ENCODE results near the gene PLEKHM1.
"Not testable (repeated sequence)": the region's sequence is repeated elsewhere in the genome, so short reads cannot be mapped to it uniquely, and the experiment has no call there.

Gene PLEKHM1

DNA sequence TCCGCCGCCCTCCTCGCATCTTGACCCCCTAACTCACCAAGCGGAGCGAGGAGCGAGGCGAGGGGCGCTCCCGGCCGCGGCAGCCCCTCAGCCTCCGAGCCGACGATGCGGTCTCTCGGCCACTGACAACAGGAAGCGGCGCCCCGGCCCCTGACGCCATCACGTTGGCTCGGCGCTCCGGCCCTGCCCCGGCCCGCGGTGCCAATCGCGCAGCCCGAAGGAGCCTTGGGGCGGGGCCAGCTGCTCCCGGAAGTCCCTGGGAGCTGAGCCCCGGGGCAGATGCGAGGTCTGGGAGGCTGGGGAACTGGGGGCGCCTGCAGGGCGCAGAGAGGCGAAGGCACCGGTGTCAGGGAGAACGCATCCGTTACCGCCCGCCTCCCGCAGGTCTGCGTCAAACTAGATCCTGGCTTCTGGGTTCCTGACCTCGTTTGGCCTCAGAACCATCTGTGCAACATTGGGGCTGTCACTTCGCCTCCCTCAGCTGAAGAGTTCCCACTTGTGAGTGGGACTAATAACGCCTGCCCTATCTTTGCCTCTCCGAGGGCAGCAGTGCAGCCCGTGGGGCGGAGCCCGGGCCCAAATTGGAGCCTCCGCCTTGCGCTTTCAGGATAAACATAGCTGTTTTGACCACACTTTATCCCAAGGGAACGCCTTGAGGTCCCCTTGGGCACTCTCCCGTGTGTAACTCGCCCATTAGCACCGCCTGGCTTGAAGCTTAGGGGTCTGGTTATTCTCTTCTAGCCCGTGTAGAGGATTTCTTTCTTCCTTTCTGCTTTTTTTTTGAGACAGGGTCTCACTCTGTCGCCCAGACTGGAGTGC, at the start of gene PLEKHM1:
Gene PLEKHM1, minus strand, starts transcription at position 107 of the 819 bp plus-strand sequence. CDS start 8,237 bp downstream, outside the sequence.
- in situ Hi-C loops (cut with MboI; ENCODE audit: low pct_unique_long_range_greater_than_20kb, low sequenced_read_pairs, unreplicated experiment): not testable (repeated sequence)
- peak; percentile 88 for DNase-seq (ENCODE audit: low spot score)

DNA sequence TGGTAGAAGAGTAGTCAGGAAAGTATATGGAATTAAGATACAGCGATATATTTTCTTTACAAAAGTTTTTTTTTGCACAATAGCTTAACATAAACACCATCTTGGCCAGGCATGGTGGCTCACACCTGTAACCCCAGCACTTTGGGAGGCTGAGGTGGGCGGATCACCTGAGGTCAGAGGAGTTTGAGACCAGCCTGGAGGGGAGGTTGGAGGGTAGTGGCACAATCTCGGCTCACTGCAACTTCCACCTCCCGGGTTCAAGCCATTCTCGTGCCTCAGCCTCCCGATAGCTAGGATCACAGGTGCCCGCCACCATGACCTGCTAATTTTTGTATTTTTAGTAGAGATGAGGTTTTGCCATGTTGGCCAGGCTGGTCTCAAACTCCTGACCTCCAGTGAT, 47.6 kb upstream of the PLEKHM1 start:
- in situ Hi-C loops (cut with MboI; ENCODE audit: low pct_unique_long_range_greater_than_20kb, low sequenced_read_pairs, unreplicated experiment); DNase-seq (ENCODE audit: low spot score): not testable (repeated sequence)

DNA sequence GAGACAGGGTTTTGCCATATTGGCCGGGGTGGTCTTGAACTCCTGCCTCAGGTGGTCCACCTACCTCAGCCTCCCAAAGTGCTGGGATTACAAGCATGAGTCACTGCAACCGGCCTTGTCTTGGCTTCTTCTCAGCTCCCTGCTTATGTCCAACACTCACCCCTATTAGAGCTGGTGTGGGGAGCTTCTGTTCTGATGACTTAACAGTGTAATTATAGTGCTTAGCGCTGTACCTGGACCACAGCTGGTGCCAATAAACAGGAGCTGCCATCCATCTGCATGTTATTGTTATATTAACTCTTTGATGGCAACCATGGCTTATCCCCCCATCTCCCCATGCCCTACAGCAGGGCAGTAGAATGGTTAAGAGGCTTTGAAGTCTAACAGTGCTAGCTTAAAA, 15.6 kb upstream of the PLEKHM1 start:
- in situ Hi-C loops (cut with MboI; ENCODE audit: low pct_unique_long_range_greater_than_20kb, low sequenced_read_pairs, unreplicated experiment); DNase-seq (ENCODE audit: low spot score): not testable (repeated sequence)

- in situ Hi-C loops (cut with MboI; ENCODE audit: low pct_unique_long_range_greater_than_20kb, low sequenced_read_pairs, unreplicated experiment): not testable (repeated sequence)
These were observed 14.7 kb upstream of the PLEKHM1 start for GRCh38 chr17:45505183-45505582.

GRCh38 chr17:45501092-45501707, 10.7 kb upstream of the PLEKHM1 start:
- TF ChIP-seq, protein P1, sequence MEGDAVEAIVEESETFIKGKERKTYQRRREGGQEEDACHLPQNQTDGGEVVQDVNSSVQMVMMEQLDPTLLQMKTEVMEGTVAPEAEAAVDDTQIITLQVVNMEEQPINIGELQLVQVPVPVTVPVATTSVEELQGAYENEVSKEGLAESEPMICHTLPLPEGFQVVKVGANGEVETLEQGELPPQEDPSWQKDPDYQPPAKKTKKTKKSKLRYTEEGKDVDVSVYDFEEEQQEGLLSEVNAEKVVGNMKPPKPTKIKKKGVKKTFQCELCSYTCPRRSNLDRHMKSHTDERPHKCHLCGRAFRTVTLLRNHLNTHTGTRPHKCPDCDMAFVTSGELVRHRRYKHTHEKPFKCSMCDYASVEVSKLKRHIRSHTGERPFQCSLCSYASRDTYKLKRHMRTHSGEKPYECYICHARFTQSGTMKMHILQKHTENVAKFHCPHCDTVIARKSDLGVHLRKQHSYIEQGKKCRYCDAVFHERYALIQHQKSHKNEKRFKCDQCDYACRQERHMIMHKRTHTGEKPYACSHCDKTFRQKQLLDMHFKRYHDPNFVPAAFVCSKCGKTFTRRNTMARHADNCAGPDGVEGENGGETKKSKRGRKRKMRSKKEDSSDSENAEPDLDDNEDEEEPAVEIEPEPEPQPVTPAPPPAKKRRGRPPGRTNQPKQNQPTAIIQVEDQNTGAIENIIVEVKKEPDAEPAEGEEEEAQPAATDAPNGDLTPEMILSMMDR (IDR thresholded peaks at IDR 0.05; ENCODE audit: extremely low read depth, insufficient read depth, missing control alignments): peak; percentile 31
- in situ Hi-C loops (cut with MboI; ENCODE audit: low pct_unique_long_range_greater_than_20kb, low sequenced_read_pairs, unreplicated experiment); DNase-seq (ENCODE audit: low spot score): not testable (repeated sequence)

More at GRCh38 chr17:45505183-45505582, 14.7 kb upstream of the PLEKHM1 start:
- not testable (repeated sequence) for DNase-seq (ENCODE audit: low spot score)

GRCh38 chr17:45500478-45500877, 10.0 kb upstream of the PLEKHM1 start:
- DNase-seq (ENCODE audit: low spot score); in situ Hi-C loops (cut with MboI; ENCODE audit: low pct_unique_long_range_greater_than_20kb, low sequenced_read_pairs, unreplicated experiment): not testable (repeated sequence)

- in situ Hi-C loops (cut with MboI; ENCODE audit: low pct_unique_long_range_greater_than_20kb, low sequenced_read_pairs, unreplicated experiment); DNase-seq (ENCODE audit: low spot score): not testable (repeated sequence)
These were observed 8.7 kb upstream of the PLEKHM1 start for GRCh38 chr17:45499208-45499607.

DNA sequence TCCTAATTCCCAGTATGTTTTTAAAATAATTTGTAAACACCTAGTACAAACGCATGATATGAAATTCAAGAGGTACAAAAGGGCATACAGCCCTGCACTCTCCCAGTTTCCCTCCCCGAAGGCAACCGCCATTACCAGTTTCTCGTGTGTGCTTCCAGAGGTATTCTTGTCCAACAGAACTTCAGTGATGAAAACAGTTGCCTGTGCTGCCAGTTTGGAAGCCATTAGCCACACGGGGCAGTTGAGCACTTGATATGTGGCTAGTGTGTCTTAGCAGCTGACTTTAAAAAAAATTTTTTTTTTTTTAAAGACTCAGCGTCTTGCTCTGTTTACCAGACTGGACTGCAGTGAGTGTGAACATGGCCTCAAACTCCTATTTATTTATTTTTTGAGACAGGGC, 7.9 kb upstream of the PLEKHM1 start:
- in situ Hi-C loops (cut with MboI; ENCODE audit: low pct_unique_long_range_greater_than_20kb, low sequenced_read_pairs, unreplicated experiment); DNase-seq (ENCODE audit: low spot score): not testable (repeated sequence)

DNA sequence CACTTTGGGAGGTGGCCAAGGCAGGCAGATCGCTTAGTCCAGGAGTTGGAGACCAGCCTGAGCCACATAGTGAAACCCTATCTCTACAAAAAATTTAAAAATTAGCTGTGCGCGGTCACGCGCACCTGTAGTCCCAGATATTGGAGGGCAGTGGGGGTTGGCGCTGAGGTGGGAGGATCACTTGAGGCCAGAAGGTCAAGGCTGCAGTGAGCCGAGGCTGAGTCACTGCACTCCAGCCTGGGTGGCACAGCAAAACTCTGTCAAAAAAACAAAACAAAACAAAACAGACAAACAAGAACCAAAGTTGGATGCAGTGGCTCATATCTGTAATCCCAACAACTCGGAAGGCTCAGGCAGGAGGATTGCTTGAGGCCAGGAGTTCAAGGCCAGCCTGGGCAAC, 6.9 kb upstream of the PLEKHM1 start:
- in situ Hi-C loops (cut with MboI; ENCODE audit: low pct_unique_long_range_greater_than_20kb, low sequenced_read_pairs, unreplicated experiment); DNase-seq (ENCODE audit: low spot score): not testable (repeated sequence)

DNA sequence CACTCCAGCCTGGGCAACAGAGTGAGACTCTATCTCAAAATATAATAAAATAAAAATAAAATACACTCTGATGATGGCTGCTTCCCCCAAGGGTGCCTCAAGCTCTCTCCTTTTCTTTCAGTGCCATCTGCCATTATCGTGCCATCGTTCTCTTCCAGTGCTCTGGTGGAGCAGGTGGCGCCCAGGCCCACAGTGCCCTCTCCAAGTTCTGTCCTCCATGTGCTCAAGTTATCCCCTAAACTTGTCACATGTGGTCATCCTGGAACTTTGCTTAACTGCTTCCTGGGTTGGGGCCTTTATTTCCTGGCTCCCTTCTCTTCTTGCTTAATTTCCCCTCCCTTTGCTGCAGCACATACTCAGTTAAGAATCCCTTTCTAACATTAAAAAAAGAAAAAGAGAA, 6.0 kb upstream of the PLEKHM1 start:
- DNase-seq (ENCODE audit: low spot score); in situ Hi-C loops (cut with MboI; ENCODE audit: low pct_unique_long_range_greater_than_20kb, low sequenced_read_pairs, unreplicated experiment): not testable (repeated sequence)

DNA sequence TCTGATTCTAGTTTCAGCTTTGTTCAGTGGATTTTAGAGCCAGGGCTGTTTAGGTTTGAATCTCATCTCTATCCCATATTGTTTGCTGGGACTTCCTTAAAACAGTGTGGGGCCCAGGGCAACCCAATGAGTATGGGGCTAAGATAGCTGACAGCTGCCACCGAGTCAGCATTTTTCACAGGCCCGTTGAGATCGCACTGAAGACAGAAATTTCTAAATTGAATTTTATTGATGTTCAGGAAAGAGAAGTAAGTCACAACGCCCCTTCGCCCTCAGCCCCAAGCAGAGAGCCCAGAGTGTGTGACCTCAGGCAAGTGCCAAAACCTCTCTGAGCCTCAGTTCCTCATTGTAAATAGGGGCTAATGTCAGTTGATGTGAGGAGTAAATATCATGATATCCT, 4.0 kb upstream of the PLEKHM1 start:
- in situ Hi-C loops (cut with MboI; ENCODE audit: low pct_unique_long_range_greater_than_20kb, low sequenced_read_pairs, unreplicated experiment); DNase-seq (ENCODE audit: low spot score): not testable (repeated sequence)

DNA sequence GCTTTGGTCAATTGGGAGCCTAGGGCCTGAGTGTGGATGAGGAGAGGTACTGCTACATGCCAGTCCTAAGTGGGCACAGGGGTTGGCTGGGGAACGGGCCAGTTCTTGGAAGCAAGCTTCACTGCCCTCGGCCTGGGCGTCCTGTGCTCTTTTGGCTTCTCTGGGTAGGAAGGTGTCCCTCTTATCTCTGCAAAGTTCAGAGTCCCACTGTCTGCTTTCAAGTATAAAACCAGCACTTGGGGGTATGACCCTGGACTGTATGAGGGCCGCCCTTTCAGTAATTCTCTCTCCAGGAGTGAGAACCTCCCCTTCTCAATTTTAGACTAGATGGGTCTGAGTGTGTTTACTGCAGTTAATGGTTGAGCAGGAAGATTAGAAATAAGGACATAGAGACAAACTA, 1.6 kb upstream of the PLEKHM1 start:
- in situ Hi-C loops (cut with MboI; ENCODE audit: low pct_unique_long_range_greater_than_20kb, low sequenced_read_pairs, unreplicated experiment); DNase-seq (ENCODE audit: low spot score): not testable (repeated sequence)

- in situ Hi-C loops (cut with MboI; ENCODE audit: low pct_unique_long_range_greater_than_20kb, low sequenced_read_pairs, unreplicated experiment): not testable (repeated sequence)
- DNase-seq (ENCODE audit: low spot score): peak; percentile 17
These were observed 323 bp downstream of the PLEKHM1 start for GRCh38 chr17:45490198-45490597.

DNA sequence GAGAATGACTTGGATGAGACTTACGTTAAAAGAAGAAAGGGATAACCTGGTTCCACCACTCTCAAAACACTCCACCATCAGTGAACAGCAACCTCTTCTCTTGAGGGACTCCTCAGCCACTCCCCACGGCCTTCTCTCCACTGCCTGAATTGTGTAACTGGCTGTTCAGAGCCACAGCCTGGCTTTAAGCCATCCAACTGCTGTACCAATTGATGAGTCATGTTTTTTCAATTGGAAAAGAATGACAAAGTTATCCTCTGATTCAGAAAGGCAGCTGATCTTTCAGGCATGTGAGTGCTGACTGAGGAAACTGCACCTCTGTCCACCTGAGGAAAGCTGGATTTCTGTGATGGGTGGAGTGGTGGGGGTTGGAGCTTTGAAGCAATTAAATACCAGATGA, 2.8 kb downstream of the PLEKHM1 start:
- DNase-seq (ENCODE audit: low spot score); in situ Hi-C loops (cut with MboI; ENCODE audit: low pct_unique_long_range_greater_than_20kb, low sequenced_read_pairs, unreplicated experiment): not testable (repeated sequence)

DNA sequence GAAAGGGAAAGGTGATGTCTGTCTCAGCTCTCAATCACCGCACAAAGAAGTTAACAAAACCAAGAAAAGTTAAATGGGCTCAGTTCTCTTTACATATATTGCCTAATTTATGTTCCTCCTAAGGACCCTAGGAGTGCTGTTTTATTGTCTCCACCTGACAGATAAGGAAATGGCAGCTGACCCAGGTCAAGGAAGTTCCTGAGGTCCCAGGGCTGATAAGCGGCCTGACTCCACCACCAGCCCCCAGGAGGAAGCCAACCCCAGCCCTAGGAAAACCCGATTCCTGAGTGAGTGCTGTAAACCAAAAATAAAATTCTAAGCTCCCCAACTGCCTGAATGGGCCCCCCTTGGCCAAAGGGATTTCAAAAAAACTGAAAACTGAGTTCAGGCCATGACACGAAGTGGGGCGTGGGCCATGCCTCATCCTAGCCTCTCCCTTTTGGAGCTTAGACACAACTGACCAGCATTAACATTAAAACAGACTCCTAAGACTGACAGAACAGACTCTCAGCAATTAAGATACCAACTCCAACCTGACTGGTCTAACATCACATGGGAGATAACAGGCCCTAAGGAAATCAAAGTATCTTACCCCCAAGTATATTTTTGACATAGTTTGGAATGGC, 6.8 kb downstream of the PLEKHM1 start:
- DNase-seq (ENCODE audit: low spot score); in situ Hi-C loops (cut with MboI; ENCODE audit: low pct_unique_long_range_greater_than_20kb, low sequenced_read_pairs, unreplicated experiment): not testable (repeated sequence)

DNA sequence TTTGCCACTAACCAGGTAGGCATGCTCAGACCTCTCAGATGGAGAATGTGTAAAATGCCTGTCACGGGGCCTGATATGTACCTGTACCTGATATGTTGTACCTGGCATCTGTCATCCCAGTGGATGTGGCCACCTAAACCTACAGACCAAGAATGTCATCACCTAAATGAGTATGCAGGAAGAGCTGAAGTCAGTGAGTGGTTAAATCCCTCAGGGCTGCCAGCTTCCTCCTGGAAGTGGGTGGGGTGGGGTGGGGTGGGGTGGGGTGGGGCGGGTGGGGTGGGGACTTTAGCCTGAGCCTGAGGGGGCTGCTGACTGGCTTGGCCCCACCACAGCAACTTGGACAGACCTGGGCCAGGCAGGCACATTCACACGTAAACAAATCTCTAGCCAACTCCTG, 7.3 kb downstream of the PLEKHM1 start:
- in situ Hi-C loops (cut with MboI; ENCODE audit: low pct_unique_long_range_greater_than_20kb, low sequenced_read_pairs, unreplicated experiment); DNase-seq (ENCODE audit: low spot score): not testable (repeated sequence)

DNA sequence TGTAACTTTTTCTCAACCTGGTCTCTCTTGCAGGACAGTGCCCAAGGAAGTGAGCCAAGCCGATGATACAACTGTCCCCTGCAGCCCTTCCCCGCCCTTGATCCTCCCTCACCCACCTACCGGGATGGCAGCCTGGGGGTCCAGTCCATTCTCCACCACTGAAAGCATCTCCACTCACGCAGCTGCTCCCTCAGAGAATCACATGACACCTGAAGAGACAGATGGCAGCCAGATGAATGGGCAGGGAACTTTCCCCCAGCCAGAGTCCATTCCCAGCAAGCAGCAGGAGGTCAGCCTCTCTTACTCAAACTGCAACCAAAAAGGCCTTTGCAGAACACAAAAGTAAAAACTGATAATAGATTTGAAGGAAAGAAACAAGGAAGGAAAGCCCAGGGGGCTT, 8.2 kb downstream of the PLEKHM1 start:
- DNase-seq (ENCODE audit: low spot score); in situ Hi-C loops (cut with MboI; ENCODE audit: low pct_unique_long_range_greater_than_20kb, low sequenced_read_pairs, unreplicated experiment): not testable (repeated sequence)
